C4-2B (cell line): Measurements from ENCODE around the gene CCHCR1.

ENCODE experiments used
- CTCF ChIP-seq: fragments of 450-650 bp; conservative IDR thresholded peaks from 2 replicates; pipeline ENCODE4 v1.5.1; 2017; ENCODE audit warnings: mild to moderate bottlenecking
- ZFX ChIP-seq: fragments of 450-650 bp; IDR thresholded peaks from 2 replicates; pipeline ENCODE4 v1.6.1; 2017

DNA sequence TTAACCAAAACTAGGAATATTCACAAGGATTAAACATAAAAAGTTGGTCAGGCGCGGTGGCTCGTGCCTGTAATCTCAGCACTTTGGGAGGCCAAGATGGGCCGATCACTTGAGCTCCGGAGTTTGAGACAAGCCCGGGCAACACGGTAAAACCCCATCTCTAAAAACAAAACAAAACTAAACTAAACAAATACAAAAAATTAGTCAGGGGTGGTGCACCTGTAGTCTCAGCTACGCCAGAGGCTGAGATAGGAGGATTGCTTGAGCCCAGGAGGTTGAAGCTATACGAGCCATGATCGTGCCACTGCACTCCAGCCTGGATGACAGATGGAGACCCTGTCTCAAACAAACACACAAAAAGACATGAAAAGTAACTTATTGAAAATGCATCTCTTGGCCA, 21.9 kb downstream of the CCHCR1 start:
- no peak for TF ChIP-seq CTCF
- TF ChIP-seq ZFX = no peak
